Gastroesophageal sphincter (tissue), 4 donors: Measurements from ENCODE around the gene NDUFB7. TPM values are rescaled to one million over a fixed set of nuclear protein-coding genes. Genes with fewer than 3 reads are reported as not detected.
"Not testable (repeated sequence)": the region's sequence is repeated elsewhere in the genome, so short reads cannot be mapped to it uniquely, and the experiment has no call there.

Experiments used
- ATAC-seq: fragments of 150-250 bp; one replicate; pipeline ENCODE4 v1.9.1; 2016; ENCODE audit warnings: mild to moderate bottlenecking, moderate library complexity
- H3K27ac ChIP-seq, 4 donors: fragments of 200-600 bp; sonication (generic) in 3 of 4; 1 replicate in 3 of 4; 2 replicates in 1 of 4; pipeline ENCODE4 v1.5.1; 2016 to 2019
- H3K27me3 ChIP-seq: fragments of 200-600 bp; sonication (generic); one replicate; pipeline ENCODE4 v1.5.1; 2019
- H3K36me3 ChIP-seq, 2 donors: fragments of 200-600 bp; sonication (generic); one replicate each; pipeline ENCODE4 v1.5.1; 2019; ENCODE audit warnings: control low read depth in 1 of 2
- H3K4me1 ChIP-seq, 3 donors: fragments of 200-600 bp; sonication (generic); 1 replicate in 2 of 3; 2 replicates in 1 of 3; pipeline ENCODE4 v1.5.1; 2016 to 2019; ENCODE audit warnings: control low read depth in 2 of 3
- H3K4me3 ChIP-seq, 2 donors: fragments of 200-600 bp; sonication (generic); one replicate each; pipeline ENCODE4 v1.5.1; 2019; ENCODE audit warnings: mild to moderate bottlenecking in 1 of 2, moderate library complexity in 1 of 2
- H3K9me3 ChIP-seq, 3 donors: fragments of 200-600 bp; sonication (generic); one replicate each; pipeline ENCODE4 v1.5.1; 2017 to 2019; ENCODE audit warnings: control low read depth in 2 of 3
- CTCF ChIP-seq, 4 experiments: fragments of 200-600 bp in 2 of 4; fragments of 450-650 bp in 2 of 4; sonication (generic) in 1 of 4; IDR thresholded peaks; one replicate each; pipeline ENCODE4 v1.5.1; 2017 to 2019; ENCODE audit warnings: antibody characterized with exemption in 4 of 4, mild to moderate bottlenecking in 2 of 4, moderate library complexity in 2 of 4
- EP300 ChIP-seq: sonication (generic); formaldehyde crosslinking; IDR thresholded peaks from one replicate; pipeline ENCODE4 v1.6.1; 2017; ENCODE audit warnings: antibody characterized with exemption, mild to moderate bottlenecking
- POLR2A ChIP-seq, 2 donors: fragments of 450-650 bp; IDR thresholded peaks; one replicate each; pipeline ENCODE4 v1.6.1; 2017; ENCODE audit warnings: antibody characterized with exemption in 2 of 2, mild to moderate bottlenecking in 2 of 2, moderate library complexity in 1 of 2
- POLR2AphosphoS5 ChIP-seq: sonication (generic); formaldehyde crosslinking; IDR thresholded peaks from one replicate; pipeline ENCODE4 v1.6.1; 2017; ENCODE audit warnings: antibody characterized with exemption
- WGBS, 2 donors: methylation state at CpG; one replicate each; pipeline ENCODE4 v1.1.5; 2018; ENCODE audit warnings: low coverage in 1 of 2; 5-methylcytosine and 5-hydroxymethylcytosine counted together
- total RNA-seq, 4 donors: library from RNA; depleted of rRNA; stranded (reverse); fragments of >200 nt; gene quantifications; one replicate each; pipeline ENCODE4 v1.1.0, GENCODE V29; 2016

NDUFB7 gene
- total RNA-seq, 4 donors from 2014 or later: 251 to 393 (median 330) TPM

- 60% methylated on average over 1 of the region's 4 CpGs; no CpG with 5 or more reads in 1 of the 2 donors for WGBS, 2 donors
- H3K4me1 ChIP-seq: no peaks in the 10 kb centered on the region
- H3K36me3 ChIP-seq: no peaks in the 10 kb centered on the region
- H3K27me3 ChIP-seq: no peaks in the 10 kb centered on the region
- no peak overlapping the region for H3K4me3 ChIP-seq
- TF ChIP-seq POLR2A (IDR thresholded peaks at IDR 0.05) (no peak), POLR2AphosphoS5 (no peak), CTCF (IDR thresholded peaks at IDR 0.05) (no peak), EP300 (no peak)
- H3K27ac ChIP-seq: no peak overlapping the region
- H3K9me3 ChIP-seq: peaks cover 0 to 6% (median 0%) of the 10 kb centered on the region in 3 donors
- ATAC-seq: no peak
Measured at GRCh38 chr19:14612657-14613056, 40.8 kb upstream of the NDUFB7 start.

GRCh38 chr19:14612242-14612641 is 40.4 kb upstream of the NDUFB7 start:
- 76 to 84% methylated on average over 4 of the region's 5 CpGs for WGBS, 2 donors
- H3K4me3 ChIP-seq, H3K27ac ChIP-seq, H3K27me3 ChIP-seq, H3K9me3 ChIP-seq, H3K36me3 ChIP-seq, ATAC-seq, H3K4me1 ChIP-seq: not testable (repeated sequence)

- H3K27me3 ChIP-seq: peaks cover 4% of the 10 kb centered on the region
- H3K9me3 ChIP-seq: peaks cover 0 to 6% (median 0%) of the 10 kb centered on the region in 3 donors
- no peak overlapping the region for H3K4me3 ChIP-seq
- no peaks in the 10 kb centered on the region for H3K4me1 ChIP-seq
- H3K36me3 ChIP-seq: no peaks in the 10 kb centered on the region
- ATAC-seq: no peak
- TF ChIP-seq POLR2AphosphoS5 (no peak), EP300 (no peak), CTCF (IDR thresholded peaks at IDR 0.05) (no peak), POLR2A (IDR thresholded peaks at IDR 0.05) (no peak)
- WGBS, 2 donors: 69 to 75% methylated on average over 4 of the region's 4 CpGs
- H3K27ac ChIP-seq: no peak overlapping the region
Measured at GRCh38 chr19:14611051-14611450, 39.2 kb upstream of the NDUFB7 start.

GRCh38 chr19:14606627-14607026 is 34.8 kb upstream of the NDUFB7 start:
- Histone ChIP-seq H3K27ac (no peak overlapping the region), H3K4me1 (no peaks in the 10 kb centered on the region), H3K4me3 (no peak overlapping the region), H3K9me3 (peaks cover 0 to 10% (median 0%) of the 10 kb centered on the region in 3 donors), H3K36me3 (no peaks in the 10 kb centered on the region), H3K27me3 (peaks cover 11% of the 10 kb centered on the region)
- TF ChIP-seq POLR2A (IDR thresholded peaks at IDR 0.05) (no peak), EP300 (no peak), POLR2AphosphoS5 (no peak), CTCF (IDR thresholded peaks at IDR 0.05) (no peak)
- ATAC-seq: no peak
- WGBS, 2 donors: 69 to 70% methylated on average over 5 to 8 of the region's 9 CpGs

- Histone ChIP-seq H3K4me1 (no peaks in the 10 kb centered on the region), H3K9me3 (peaks cover 0 to 10% (median 0%) of the 10 kb centered on the region in 3 donors), H3K27ac (no peak overlapping the region), H3K27me3 (peaks cover 11% of the 10 kb centered on the region), H3K36me3 (no peaks in the 10 kb centered on the region), H3K4me3 (no peak overlapping the region)
- no peak for TF ChIP-seq EP300
- no peak for TF ChIP-seq CTCF (IDR thresholded peaks at IDR 0.05)
- TF ChIP-seq POLR2AphosphoS5: no peak
- TF ChIP-seq POLR2A (IDR thresholded peaks at IDR 0.05): no peak
- ATAC-seq: no peak
- 83% methylated on average over 2 of the region's 2 CpGs for WGBS, 2 donors
Measured at GRCh38 chr19:14603990-14604387, 32.1 kb upstream of the NDUFB7 start.
